GM10266 (cell line): ENCODE data around the gene PTPRG.

ENCODE experiments used
- DNase-seq: peaks from one replicate; pipeline ENCODE4 v3.0.0; 2012; ENCODE audit errors: extremely low spot score
- TF ChIP-seq, protein P1 (sequence below): IDR thresholded peaks from 2 replicates; pipeline ENCODE4 v1.5.1; 2012; ENCODE audit warnings: mild to moderate bottlenecking, low read depth; ENCODE audit not compliant: control insufficient read depth, insufficient read depth; ENCODE audit errors: missing control alignments

PTPRG gene

DNA sequence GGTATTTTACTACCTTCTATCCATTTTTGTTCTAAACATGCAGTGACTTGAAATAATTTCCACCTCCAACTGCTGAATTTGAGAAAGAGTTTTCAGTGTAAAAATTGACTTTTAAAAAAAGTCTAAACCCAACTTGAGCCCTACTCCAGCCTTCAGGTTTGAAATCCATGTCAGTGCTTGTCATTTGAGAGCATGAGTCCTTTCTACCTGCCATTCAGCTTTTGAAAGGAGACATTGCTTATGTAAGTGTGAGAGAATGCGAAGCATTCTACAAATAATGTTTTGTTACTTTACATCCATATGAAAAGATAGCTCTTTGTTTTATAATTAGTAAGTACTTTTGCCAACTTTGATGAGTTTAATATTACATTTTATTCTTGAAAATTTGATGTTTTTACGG is 329.2 kb downstream of the PTPRG start:
- no peak for DNase-seq
- TF ChIP-seq, protein P1, sequence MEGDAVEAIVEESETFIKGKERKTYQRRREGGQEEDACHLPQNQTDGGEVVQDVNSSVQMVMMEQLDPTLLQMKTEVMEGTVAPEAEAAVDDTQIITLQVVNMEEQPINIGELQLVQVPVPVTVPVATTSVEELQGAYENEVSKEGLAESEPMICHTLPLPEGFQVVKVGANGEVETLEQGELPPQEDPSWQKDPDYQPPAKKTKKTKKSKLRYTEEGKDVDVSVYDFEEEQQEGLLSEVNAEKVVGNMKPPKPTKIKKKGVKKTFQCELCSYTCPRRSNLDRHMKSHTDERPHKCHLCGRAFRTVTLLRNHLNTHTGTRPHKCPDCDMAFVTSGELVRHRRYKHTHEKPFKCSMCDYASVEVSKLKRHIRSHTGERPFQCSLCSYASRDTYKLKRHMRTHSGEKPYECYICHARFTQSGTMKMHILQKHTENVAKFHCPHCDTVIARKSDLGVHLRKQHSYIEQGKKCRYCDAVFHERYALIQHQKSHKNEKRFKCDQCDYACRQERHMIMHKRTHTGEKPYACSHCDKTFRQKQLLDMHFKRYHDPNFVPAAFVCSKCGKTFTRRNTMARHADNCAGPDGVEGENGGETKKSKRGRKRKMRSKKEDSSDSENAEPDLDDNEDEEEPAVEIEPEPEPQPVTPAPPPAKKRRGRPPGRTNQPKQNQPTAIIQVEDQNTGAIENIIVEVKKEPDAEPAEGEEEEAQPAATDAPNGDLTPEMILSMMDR, result no peak

DNA sequence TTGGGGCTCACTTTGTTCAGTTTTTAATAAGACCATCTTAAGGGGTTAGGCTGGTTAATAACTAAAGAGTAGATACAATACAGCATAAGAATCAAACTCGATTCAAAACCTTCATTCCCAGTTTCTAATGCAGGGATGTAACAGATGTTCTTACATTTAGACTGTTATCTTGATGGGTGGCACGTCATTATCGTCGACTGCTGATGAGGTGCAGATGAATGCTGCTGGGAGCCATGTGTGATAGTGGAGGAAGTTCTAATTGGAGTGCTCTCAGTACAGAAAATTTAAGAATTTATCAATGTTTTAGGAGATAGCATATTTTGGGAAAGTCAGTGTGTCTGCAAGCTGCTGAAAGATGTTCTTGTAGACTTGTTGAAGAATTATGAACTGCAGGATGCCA is 331.5 kb downstream of the PTPRG start:
- TF ChIP-seq, protein P1, result no peak
- DNase-seq, result no peak

DNA sequence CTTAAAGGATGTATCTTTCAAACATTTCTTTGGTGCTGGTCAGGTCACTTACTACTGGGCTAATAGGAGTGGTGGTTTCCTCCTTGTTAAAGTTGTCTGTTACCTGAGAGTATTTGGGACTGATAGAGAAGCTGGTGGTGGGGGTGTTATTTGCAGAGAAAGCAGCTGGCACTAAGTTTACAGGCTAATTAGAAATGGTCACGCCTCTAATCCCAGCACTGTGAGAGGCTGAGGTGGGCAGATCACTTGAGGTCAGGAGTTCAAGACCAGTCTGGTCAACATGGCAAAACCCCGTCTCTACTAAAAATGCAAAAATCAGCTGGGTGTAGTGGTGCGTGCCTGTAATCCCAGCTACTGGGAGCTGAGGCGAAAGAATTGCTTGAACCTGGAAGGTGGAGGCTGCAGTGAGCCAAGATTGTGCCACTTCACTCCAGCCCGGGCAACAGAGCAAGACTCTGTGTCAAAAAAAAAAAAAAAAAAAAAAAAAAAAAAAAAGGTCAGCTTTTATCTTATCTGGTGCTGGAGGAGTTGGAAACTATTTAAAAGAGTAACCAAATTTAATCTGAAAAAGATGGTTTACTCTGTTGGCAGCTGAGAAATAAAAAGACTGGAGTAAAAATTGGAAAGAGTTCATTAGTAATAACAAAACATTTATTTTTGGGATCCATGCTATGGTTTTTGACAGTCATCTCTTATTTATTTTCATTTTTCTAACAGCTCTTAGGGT is 332.6 kb downstream of the PTPRG start:
- DNase-seq, result no peak
- TF ChIP-seq, protein P1, result no peak

DNA sequence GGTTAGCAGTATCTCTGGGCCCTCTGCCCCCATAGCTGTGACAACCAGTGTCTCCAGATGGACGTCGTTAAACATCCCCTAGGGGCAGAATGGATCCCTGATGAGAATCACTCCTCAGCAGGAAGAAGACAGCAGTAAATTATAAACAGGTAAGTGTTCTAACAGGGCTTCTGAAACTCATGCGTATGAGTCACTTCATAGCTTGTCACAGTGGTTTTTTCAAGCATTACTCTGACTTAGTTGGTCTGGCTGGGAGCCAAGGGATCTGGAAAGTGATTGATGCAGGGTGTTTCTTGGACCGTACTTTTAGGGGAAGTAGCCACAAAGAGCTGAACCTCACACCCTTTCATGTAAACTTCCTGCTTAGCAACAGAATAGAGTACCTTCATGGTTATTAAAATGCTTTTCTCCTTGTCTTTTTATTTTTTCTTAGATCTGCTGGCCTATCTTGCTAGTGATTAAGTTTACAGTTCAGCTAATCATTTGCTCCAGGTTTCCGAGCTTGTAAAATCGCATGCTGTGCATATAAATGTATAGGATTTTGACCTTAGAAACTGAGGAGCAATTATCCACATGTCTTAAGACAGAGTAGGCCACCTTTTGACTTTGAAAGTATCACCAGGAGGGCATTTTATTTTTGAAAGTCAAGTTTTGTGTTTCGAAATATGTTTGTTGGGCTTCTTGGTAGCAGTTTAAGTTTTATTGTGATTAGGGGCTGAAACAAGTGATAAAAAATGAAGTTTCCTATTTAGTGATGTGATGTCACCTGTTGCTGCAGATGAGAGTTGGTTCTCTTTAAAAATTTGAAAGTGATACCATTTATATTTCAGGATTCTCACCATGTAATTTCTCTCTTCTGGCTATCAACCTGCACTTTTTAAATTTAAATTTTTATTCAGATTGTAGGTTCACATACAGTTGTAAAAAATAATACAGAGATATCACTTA is 333.9 kb downstream of the PTPRG start:
- peak; percentile 31 for DNase-seq
- TF ChIP-seq, protein P1, result no peak

DNA sequence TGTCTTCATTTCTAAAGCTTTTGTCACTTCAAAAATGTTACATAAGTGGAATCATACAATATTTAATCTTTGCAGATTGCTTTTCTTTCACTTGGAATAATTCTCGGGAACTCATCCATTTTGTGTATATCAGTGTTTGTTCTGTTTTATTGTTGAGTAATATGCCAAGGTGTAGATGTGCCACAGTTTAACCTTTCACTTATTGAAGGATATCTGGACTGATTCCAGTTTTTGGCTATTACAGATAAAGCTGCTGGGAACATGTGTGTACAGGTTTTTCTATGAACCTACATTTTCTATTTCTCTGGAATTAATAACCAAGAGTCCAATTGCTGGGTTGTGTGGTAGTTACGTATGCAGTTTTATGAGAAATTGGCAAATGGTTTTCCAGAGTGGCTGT is 334.9 kb downstream of the PTPRG start:
- no peak for DNase-seq
- TF ChIP-seq, protein P1, result no peak

DNA sequence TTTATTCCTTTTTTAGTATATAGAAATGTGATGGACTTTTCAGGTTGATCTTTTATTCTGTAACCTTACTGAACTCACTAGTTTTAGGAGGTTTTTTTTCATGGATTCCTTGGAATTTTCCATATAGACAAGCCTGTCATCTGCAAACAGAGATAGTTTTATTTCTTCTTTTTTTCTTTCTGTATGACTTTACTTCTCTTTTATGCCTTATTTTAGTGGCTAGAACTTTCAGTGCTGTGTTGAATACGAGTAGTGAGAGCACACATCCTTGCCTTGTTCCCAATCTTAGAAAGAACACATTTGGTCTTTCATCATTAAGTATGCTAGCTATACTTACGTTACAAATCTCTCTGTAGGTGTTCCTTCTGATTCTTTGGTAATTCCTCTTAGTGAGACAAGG is 336.5 kb downstream of the PTPRG start:
- TF ChIP-seq, protein P1, result no peak
- DNase-seq, result no peak

DNA sequence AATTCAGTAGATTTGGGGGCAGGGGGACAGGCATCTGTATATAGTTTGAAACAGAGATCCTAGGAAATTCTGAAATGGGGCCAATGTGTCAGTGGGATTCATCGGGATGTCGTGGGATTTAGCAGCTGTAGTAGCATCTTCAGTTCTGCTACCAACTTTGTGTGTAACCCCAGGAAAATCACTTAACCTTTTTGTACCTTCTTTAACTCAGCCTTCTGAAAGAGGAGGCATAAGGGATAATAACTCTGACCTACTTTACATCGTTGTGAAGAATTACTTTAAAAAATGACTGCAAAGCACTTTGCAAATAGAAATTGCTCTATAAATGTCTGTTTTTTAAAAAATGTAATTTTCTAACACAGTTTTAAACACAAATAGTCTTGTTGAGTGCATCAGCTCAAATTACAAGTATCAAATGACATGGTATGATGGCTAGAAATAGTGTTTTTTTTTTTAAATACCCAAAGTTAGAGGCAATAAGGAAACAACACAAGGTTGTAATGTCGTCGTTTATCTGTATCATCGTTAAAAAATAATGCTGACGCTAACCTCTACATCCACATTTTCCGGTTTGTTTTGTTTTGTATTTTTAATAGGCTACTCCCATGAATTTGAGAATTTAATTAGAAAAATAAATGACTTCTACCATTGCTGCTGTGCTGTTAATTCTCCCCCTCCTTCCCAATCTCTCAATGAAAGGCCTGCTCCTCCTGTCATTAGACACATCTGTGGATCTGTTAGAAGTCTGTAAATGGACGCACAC is 338.5 kb downstream of the PTPRG start:
- no peak for DNase-seq
- TF ChIP-seq, protein P1, result no peak
